ENCODE measurements around the gene TMEM203.

TMEM203 gene

DNA sequence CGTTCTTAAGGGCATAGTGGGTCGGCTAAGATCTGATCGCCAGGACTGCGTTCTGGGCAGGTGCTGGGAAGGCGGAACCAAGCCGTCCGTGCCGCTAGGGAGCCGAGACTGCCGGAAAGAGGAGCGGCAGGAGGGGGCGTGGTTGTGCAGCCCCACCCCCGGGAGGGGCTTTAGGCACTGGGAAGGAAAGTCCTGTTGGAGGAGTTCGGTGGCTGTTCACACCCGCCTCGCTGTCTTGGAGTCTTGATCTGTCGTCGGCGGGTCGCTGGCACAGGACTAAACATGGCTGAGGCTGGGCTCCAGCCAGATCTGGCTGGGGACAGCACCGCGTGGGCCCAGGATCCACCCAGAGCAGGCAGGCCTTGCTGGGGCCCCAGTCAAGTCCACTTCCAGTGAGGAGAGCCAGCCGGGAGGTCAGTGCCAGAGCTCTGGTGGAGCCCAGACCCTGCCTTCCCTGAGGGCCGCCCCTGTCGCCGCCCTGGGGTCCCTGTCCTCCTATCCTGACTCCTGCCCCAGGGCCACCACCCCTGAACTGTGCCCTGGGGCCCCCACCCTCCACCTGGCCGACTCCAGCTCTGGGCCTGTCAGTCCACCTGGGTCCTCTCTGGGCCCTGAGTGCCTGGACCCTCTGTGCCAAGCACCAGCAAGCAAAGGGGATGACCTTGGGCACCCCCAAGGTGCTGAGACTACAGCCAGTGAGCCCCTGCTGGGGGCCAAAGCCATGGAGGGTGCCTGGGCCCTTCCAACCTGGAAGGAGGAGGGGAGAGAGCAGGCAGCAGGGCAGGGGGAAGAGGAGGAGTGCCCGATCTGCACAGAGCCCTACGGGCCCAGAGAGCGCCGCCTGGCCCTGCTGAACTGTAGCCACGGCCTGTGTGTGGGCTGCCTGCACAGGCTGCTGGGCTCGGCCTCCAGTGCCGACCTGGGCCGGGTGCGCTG is 12.1 kb upstream of the TMEM203 start:
- no peak for DNase-seq

GRCh38 chr9:137216188-137216965 is 10.9 kb upstream of the TMEM203 start:
- DNase-seq: no peak

DNA sequence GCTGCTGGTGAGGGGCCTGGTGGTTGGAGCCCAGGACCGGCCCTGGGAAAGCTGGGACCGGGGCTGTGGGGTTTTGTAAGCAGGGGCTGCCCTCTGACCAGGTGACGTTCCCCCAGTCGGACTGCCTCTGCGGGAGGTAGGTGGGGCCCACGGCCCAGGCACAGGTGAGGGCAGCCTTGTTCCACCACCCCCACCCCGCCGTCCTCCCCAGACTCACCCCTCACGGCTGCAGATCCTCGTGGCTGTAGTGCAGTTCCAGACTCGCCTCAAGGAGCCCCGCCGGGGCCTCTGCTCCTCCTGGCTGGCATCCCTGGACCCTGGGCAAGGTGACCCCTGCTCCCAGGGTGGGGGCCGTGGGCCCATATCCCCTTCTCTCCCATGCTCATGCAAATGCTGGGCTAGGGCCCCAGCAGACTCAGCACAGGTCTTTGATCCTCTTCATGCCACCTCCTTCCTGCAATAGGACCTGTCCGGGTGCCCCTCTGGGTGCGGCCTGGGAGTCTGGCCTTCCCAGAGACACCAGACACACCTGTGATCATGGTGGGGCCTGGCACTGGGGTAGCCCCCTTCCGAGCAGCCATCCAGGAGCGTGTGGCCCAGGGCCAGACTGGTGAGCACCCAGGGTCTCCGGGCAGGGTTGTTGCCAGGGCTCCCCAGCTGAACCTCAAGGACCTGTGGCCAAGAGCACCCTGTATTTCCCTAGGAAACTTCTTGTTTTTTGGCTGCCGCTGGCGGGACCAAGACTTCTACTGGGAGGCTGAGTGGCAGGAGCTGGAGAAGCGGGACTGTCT is 9.9 kb upstream of the TMEM203 start:
- DNase-seq: no peak

DNA sequence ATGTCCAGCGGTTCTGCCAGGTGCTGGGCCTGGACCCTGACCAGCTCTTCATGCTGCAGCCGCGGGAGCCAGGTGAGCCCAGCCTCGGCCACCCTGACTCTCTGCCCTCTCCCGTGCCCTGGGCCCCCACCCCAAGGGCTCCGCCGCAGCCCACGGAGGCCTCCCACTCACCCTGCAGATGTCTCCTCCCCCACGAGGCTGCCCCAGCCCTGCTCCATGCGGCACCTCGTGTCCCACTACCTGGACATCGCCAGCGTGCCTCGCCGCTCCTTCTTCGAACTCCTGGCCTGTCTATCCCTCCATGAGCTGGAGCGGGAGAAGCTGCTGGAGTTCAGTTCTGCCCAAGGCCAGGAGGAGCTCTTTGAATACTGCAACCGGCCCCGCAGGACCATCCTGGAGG is 9.2 kb upstream of the TMEM203 start:
- no peak for DNase-seq

DNA sequence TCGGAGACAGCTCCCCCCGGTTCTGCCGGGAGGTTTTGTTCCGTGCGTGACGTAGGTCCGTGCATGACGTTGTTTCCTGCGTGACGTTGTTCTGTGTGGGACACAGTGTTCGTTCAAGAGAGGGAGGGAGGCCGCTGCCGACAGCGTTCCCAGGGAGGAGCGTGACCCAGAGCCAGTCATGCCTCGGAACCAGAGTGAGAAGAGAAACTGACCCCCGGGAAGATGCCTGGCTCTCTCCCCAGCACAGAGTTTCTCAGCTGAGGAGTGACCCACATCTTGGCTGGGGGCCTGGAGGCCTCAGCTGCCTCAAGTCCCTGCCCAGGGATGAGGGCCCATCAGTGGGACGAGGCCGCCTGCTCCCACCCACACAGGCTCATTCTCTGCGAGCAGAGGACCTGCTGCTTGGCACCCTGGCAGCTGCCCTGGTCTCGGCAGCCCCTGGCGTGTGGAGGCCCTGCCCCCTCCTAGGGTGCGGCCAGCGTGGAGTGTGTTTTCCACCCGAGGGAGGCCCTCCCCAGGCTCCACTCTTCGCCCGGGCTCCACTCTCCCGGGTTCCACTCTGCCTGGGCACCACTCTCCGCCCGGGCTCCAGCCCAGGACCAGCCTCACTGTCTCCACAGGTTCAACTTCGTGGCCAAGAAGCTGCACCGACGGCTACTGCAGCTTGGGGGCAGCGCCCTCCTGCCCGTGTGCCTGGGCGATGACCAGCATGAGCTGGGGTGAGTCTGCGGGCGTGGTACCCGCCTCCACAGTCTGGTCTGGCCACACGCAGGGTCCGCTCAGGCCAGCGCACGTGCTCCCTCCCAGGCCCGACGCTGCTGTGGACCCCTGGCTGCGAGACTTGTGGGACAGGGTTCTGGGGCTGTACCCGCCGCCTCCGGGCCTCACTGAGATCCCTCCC is 8.0 kb upstream of the TMEM203 start:
- DNase-seq: no peak

DNA sequence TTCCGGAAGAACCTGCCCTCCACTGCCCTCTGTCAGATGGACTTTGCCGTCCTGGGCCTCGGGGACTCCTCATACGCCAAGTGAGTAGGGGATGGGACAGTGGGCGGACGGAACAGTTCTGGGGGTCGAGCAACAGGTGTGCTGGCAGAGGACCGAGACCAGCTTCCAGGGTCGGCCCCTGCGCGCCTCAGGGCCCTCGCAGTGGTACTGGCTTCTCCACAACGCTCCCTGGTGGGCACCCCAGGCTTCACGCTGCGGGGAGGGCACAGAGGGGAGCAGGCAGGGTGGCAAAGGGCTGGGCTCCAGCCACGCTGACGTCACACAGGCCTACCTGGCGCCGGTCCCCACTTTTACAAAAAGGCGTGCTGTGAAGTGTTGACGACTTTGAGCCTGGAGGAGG is 7.1 kb upstream of the TMEM203 start:
- no peak for DNase-seq

GRCh38 chr9:137211532-137211931 is 6.1 kb upstream of the TMEM203 start:
- DNase-seq: no peak

DNA sequence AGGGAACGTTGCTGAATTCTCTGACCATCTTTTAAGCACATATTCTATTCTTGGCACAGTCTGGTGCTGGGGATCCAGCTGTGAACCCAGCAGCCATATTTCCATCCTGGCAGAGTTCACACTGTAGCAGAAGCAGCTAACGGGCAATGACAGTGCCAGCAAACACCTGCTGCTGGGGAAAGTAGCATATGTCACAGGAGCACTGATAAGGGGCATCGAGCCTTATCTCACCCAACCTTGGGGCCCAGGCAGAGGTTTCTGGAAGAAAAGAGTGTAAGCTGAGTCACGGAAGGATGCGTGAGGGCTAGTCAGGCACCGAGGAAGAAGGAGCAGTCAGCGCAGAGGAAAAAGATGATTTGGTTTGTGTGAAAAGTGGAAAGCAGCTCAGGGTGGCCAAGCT is 1.2 kb upstream of the TMEM203 start:
- DNase-seq: no peak

- no peak for DNase-seq
Observed at GRCh38 chr9:137204731-137205125, 720 bp downstream of the TMEM203 start.

- DNase-seq: no peak
Observed at GRCh38 chr9:137202966-137203365, 2.5 kb downstream of the TMEM203 start.

DNA sequence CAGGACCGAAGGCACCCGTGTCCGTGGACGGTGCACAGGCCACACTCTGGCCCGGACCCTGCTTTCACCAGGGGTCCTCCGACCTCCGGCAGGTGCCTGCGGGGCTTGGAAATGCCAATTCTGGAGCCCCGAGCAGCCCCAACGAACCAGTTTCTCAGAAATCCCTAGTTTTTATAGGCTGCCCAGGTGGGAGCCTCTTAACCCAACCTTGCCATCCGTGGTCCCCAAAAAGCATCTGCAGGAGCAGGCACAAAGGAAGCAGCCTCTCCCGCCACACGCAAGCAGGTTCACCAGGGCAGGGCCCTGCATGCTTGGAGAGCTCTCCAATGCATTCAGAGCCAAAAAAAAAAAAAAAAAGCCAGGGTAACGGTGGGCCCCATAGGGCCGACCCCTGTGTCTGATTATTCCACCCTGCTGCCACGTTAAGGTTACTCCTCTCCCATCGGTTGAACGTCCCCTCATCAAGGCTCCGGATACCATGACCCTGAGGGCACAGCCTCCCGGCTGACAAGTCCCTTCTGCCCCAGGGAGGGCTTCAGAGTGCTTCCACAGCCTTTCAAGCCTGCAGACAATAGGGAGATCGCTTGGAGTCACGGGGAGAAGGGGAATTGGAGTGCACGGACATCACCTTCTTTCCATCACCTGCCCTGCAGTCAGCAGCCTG is 4.1 kb downstream of the TMEM203 start:
- DNase-seq: no peak

DNA sequence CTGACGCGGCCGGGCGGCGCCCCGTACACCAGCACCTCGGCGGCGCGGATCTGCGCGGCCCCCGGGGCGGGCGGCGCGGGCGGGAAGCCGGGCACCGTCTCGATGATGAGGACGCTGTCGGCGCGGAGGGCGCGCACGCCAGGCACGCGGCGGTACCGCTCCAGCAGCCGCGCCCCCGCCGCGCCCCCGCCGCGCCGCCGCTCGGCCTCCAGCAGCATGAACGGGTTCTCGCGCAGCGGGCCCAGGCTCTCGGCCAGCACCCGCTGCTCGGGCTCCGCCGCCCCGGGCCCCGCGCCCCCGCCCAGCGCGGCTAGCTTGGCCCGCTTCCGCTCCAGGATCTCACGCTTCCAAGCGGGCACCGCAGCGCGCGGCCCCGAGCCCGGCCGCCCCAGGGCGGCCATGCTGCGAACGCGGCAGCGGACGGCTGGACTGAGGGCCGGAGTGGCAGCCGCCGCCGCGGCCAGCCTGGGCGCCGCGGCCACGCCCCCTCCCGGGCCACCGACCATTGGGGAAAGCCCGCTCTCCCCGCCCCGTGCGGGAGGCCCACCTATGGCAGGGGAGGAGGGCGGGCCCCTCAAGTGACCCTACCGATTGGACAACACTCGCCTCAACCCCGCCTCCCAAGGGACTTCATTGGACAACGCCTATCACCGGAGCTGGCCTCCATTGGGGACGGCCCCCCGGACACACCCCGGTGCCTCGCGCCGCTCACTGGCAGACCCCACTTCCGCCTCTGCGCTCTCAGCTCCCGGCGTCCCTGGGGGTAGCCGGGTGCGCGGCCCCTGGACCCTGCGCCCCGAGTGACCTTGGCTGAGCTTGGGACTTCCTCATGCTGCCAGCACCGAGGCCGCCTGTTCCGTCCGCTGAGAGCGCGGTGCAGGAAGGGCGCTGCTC is 4.9 kb downstream of the TMEM203 start, which contains the start of gene TPRN:
TPRN (minus strand) TSS at position 431 of the 894 bp plus-strand sequence; CDS start at position 401, 30 bp downstream.
- peak; percentile 96 for DNase-seq

DNA sequence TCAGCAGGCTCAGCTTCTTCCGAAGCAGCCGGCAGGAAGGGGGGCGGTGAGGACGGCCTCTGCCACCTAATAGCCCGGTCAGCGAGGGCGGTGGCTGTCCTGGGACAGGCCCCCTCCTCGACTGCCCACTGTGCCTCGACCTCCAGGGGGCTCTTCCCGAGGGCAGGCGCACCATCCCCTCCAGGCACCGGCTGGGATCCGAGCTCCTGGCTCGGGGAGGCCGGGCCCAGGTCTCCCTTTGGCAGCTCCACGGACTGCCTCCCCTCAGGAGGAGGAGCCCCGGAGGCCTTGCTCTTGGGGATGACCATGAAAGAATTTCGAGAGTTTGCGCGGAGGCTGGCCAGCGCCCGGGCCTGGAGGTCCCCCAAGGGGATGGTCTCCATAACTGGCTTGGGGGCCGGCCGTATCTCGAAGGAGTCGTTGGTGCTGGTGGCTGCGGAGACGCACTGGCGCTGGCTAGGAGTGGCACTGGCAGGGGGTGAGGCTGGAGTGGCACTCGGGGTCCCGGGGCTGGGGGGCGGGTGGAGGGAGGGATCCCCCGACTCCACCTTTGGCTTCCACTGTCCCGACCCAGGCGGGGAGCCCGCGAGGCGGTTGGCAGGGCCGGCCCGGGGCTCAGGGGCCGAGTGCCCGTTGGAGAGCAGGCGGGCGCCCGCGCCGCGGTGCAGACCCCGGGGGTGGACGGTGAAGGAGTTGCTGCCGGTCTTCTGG is 5.9 kb downstream of the TMEM203 start:
- no peak for DNase-seq

GRCh38 chr9:137198902-137199283 is 6.6 kb downstream of the TMEM203 start:
- DNase-seq: no peak

DNA sequence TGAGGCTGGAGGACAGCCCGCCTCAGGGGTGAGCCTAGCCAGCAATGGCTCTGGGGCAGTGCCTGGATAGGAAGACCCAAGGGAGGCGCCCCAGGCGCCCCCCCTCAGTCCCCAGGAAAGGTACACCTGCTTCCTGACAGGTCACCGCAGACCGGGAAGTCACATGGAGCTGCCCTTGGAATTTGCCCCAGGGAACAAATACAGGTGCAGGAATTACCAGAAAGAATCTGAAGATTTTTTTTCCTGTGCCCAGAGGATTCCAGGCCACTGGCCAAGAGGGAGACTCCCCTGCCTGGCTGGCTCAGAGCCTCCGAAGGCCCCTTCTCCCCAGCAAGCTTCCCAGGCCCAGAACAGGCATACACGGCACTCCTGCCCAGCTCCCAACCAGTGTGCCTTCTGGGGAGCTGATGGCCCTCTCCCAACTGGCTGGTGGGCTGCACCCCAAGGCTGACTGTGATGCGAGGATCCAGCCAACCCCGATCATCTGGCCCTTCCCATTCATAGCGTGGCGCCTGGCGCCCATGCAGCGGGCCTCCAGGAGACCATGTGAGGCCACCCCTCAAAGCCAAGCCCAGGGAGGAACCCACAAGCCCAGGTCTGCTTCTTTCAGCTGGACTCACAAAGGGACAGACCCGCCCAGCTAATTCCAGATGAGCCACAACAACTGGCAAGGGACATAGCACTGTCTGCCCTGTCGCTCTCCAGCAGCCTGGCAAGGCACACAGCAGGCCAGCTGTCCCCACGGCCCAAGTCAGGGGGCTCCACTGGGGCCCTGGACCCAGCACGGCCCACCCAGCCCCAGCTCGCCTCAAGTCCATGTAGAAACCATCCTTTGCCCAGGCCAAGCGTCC is 7.2 kb downstream of the TMEM203 start:
- DNase-seq: no peak

DNA sequence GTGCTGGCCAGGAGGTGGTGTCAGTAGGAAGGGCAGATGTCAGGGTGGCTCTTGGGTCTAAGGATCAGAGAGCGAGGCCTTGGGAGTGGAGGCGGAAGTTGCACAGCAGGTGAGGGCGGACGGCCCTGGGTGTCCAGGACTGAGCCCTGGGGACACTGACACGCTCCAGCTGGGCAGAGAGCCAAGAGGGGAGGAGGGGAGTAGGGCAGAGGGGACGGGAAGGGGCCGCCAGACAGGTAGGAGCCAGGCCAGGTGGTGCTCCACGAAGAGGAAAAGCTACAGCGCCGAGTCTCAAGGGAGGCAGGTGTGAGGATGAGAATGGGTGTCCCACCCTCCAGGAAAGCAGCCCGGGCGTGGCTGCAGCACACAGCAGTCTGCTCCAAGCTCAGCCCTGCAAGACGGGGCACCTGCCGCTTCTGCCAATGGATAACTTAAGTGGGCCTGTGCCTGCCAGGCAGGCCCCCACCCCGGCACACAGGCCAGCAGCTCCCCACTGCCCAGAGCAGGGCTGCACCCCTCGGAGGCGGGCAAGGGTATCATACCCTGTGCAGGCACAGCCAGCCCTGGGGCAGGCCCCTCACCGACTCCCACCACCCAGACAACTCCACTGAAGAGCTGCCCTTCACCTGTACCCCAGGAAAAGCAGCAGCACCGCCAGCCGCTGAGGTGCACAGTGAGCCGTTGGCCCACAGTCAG is 9.8 kb downstream of the TMEM203 start:
- no peak for DNase-seq

DNA sequence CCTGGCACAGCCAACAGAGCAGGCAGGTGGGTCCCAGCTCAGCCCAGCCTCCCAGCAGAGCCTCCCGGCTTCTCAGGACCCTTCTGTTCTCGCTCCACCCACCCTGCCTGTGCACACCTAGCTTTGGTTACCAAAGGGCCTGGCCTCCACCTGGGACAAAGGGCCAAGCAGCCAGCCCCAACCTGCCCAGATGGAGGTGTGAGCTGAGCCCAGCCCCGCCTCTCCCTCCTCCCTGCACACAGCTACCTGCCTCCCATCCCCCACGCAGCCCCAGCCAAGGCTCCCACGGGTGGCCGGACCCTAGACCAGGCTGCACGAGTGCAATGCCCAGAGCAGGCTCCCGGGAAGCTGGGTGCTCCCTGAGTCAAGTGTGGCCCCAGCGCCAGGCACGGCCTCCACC is 10.5 kb downstream of the TMEM203 start:
- no peak for DNase-seq

- DNase-seq: no peak
Observed at GRCh38 chr9:137194388-137194787, 11.1 kb downstream of the TMEM203 start.

Data from KG1 (cell line).